CD4-positive, alpha-beta T cell treated with Interleukin-6 for 4 hours (primary cell): ENCODE results near the gene ZFYVE28.
"Not testable (repeated sequence)": the region's sequence is repeated elsewhere in the genome, so short reads cannot be mapped to it uniquely, and the experiment has no call there.

ENCODE experiments used
- DNase-seq: peaks from one replicate; pipeline ENCODE4 v3.0.0-alpha.2; 2020; ENCODE audit warnings: mixed read lengths

Gene ZFYVE28

DNA sequence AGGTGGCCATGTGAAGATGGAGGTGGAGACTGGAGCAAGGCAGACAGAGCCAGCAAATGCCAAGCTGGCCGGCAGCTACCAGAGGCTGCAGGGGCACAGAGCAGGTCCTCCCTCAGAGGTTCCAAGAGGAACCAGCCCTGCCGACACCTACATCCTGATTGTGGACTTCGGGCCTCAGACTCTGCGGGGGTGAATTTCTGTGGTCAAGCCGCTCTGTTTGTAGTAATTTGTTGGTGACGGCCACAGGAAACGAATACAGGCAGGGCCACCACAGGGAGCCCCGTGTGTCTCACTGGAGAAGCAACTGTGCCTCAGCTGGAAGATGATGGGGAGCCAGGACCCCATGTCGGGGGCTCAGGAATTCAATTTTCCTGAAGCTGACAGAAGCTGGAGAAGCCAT, 28.3 kb downstream of the ZFYVE28 start:
- DNase-seq = no peak

DNA sequence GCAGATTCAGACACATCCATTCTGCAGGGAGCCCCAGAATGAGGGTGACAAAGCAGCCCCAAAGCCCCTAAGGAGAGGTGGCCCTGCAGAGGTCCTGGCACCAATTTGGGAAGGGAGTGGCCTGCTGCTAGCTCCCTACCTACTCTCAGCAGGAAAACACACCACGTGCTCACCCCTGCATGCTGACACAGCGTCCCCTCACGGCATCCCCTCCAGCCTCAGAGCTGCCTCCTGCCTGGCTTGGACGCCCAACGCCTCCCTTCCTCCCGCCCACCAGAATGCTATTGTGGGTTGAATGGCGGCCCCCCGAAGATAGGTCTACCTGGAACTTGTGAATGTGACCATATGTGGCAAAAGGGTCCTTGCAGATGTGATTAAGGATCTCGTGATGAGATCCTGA, 28.8 kb downstream of the ZFYVE28 start:
- no peak for DNase-seq

DNA sequence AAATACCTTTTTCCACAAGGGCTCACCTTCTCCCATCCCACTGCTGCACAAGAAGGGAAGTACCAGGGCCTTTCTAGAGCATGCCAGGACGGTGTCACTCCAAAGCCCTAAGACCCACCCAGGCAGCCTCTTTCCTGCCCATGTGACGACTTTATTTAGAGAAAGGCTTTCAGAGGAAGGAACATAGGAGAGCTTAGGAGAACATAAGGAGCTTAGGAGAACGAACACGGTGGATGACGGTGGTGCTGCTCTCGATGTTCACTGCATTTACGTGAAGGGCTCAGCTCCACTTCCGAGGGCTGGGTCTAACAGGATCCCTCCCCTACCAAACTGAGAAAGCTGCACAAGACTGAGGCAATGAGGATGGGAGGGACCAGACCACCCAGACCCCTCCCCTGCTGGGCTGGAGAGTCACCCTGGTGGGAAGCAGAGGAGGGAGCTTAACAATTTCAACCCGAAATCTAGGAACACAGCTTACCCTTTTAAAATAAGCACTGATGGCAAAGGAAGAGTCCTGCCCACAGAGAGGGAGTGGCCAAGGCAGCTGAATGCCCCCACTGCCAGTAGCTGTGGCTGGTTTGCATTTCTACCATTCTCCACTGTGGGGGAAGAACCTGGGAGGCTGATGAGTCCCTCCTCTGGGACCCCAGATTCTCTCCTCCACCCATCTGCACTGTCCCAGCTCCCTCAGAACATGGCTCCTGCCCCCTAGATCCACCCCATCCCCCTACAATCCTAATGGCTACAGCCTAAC, 29.8 kb downstream of the ZFYVE28 start:
- no peak for DNase-seq

DNA sequence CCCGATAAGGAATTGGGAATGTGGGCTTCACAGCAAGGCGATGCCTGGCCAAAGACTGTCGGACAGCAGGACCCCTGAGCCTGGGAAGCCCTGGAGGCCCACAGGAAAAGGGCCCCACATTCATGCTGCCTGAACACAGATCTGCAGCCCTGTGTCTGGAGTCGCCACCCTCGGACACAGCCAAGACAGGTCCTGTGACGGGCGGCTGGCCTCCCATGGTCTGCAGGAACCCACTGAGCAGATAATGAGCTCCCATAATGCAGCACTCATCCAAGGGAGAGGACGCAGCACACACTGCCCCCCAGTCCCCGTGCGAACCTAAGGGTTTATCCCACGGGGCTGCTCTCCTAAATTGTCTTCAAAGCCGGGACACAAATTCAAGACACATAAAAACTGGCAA, 30.6 kb downstream of the ZFYVE28 start:
- no peak for DNase-seq

DNA sequence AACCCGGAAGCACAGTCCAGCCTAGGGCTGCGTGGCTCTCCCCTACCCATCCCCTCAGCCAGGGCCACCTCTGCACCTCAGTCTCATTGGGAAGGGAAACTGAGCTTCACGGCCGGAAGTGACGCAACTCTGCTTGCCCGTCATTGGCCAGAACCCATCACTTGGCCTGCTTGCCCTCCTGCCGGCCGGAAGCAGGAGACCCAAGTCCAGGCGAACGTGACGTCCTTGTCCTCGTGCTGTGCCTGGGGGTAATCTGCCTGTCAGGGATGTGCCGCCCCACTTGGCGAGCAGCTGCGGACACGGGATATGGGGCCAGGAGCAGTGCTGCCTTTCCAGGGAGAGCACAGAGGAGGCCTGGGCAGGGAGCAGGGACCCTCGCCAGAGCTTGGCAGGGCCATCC, 31.2 kb downstream of the ZFYVE28 start:
- DNase-seq = no peak

DNA sequence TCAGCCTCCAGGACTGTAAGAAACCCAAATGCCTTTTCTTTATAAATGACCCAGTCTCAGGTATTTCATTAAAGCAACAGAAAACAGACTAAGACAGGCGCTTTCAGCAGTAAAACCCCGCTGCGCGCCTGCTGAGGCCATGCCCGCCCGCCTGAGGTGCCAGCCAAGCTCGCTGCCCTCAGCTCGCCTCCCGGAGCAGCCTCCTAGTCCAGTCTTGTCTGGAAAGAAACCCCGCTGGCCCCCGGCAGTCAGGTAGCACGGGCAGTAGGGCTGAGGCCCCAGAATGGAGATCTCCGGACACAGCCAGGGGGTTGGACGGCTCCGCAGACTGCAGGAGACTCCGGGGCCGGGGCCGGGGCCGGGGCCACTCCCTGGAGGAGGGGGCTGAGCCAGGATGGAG, 31.7 kb downstream of the ZFYVE28 start:
- DNase-seq = no peak

DNA sequence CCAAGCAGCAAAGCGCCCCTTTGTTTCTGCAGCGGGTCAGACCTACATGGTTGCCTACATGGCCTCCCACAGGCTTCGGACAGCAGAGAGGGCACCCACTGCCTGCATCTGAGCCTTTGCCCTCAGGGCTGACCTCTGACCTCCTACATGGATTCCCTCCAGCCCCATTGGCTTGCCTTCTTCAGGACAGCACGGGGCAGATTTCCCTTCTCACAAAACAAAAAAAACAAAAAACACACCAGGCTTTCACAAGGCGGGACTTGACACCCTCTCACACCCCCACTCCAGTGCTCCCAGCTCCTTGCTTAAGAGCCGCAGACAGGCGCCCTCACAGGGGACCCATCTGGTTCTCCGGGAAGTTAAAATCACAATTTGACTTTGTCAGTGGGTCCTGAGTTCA, 32.9 kb downstream of the ZFYVE28 start:
- DNase-seq = no peak

DNA sequence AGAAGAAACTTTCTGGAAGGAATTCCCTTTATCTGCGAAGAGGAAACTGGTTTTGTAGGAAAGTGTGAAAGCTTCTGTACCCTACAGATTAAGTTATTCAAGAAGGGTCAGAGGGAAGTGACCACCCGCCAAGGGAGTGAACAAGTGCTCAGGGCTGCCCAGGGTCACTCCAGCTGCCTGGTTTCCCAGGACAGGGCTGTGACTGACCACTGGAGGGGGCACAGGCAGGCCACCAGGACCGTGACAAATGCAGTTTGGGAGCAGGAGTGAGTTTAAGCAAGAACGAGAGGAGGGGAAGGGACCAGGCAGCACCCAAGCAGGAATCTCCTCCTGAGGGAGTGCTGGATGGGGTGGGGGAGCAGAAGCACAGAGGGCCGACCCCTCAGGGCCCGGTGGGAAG, 34.2 kb downstream of the ZFYVE28 start:
- no peak for DNase-seq

DNA sequence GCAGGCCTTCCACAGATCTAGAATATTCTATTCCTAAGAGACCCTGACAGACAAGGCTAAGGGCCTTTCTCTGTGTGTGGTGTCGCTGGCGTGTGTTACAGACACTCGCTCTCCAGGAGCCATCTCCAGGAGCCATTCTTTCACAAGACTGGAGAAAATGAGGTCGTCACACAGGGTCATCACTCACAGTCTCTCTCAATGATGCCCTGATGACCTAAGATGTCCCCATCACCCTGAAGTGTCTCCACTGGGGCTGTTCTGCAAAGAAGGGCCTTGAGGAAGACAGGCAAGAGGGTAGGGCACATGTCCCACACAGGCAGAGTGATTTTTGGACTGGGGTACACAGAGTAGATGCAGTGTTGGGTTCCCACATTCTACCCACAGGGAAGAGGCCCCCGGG, 34.7 kb downstream of the ZFYVE28 start:
- no peak for DNase-seq

DNA sequence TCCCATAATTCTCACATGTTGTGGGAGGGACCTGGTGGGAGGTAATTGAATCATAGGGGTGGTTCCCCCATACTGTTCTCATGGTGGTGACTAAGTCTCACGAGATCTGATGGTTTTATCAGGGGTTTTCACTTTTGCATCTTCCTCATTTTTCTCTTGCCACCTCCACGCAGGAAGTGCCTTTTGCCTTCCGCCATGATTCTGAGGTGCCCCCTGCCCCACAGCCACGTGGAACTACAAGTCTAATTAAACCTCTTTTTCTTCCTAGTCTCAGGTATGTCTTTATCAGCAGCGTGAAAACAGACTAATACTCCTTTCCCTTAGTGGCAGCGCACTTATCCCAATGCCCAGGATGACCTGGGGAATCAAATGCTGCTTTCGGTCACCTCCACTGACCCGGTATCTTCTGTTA, 35.2 kb downstream of the ZFYVE28 start:
- not testable (repeated sequence) for DNase-seq

DNA sequence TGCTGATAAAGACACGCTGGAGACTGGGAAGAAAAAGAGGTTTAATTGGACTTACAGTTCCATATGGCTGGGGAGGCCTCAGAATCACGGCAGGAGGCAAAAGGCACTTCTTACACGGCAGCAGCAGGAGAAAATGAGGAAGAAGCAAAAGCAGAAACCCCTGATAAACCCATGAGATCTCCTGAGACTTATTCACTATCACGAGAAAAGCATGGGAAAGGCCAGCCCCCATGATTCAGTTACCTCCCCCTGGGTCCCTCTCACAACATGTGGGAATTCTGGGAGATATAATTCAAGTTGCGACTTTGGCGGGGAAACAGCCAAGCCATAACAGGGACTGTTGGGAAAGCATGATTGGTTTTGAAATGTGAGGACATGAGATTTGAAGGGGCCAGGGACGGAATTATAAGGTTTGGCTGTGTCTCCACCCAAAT, 35.7 kb downstream of the ZFYVE28 start:
- not testable (repeated sequence) for DNase-seq

DNA sequence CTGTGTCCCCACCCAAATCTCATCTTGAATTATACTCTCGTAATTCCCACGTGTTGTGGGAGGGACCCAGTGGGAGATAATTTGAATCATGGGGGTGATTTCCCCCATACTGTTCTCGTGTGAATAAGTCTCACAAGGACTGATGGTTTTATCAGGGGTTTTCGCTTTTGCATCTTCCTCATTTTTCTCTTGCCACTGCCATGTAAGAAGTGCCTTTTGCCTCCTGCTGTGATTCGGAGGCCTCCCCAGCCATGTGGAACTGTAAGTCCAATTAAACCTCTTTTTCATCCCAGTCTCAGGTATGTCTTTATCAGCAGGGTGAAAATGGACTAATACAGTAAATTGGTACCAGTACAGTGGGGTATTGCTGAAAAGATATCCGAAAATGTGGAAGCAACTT, 37.9 kb downstream of the ZFYVE28 start:
- DNase-seq = not testable (repeated sequence)

DNA sequence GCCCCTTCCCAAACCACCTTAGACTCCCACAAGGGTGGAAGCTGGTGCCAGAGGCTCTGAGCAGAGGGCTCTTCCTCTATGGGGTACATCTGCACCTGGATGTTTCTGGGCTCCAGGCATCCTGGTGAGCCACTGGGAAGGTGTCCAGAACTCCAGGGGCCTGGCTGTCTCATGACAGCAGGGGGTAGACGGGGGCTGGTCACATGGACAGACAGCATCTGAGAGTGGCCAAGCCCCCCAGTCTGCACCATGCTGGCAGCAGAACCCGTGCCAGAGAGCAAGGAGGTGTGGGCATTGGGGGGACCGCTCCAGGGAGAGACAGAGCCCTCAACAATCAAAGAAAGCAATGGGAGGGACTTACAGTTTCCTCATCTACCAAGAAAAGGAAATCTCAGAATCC, 39.5 kb downstream of the ZFYVE28 start:
- DNase-seq = no peak

DNA sequence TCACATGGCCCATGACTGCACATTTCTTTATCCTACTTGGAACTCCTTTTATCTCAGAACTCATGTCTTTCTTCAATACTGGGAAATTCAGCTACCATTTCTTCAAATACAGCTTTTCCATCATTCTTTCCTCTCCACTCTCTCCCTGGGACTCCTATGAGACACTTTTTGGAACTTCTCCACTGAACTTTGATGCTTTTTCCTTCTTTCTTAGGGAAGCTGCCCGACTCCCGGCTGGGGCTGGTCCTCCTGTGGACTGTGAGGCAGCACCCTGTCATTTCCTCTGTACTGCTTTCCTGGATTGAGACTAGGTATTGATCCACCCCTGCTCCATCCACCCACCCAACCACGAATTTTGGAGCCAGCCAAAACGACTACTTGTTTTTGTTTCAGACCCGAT, 40.0 kb downstream of the ZFYVE28 start:
- DNase-seq = no peak

DNA sequence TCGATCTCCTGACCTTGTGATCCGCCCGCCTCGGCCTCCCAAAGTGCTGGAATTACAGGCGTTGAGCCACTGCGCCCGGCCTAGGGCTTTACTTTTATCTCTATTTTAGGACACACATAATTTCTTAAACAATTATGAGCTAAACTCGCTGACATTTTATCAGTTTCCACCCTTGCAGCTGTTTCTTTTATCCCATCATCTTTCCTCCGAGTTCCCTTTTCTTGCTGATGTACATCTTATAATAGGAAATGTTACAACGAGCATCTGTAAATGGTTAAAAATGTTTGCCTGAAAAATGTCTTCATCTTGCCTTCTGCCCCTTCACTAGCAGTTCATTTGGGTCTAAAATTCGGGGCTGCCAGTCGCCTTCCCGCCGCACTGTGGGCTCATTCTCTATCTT, 41.2 kb downstream of the ZFYVE28 start:
- DNase-seq = no peak

DNA sequence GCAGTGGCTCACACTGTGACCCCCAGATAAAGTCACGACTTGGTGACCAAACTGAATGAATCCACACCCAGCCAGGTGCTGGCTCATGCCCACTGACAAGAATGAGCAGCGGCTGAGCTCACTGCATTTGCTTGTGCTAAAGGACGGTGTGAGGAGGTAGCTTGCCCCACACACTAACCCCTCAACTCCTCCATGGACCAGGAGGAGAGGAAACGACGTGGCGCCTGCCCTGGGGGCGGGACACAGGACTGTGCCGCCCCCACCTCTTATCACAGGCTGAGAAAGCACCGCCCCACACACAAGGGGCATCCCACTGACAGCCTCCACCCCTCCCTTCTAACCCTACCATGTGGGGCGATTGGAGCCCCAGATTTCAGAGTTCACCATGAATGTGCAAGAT, 43.0 kb downstream of the ZFYVE28 start:
- DNase-seq = no peak

DNA sequence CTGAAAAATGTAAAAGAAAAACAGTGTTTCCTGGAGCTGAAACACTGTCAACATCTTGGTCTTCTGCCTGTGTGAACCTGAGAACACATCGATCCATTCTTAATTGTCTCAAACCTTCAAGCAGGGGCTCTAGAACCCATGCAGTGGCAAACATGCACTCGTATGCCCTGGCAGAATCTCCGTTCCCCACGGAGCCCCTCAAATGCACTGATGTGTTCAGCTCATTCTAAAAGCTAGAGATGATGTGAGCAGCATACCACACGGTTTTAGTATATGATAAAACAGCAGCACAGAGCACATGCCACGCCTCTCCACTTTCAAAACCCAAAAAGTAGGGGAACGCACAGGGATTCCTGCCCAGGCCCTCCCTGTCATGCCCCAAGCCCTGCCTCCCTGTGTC, 44.9 kb downstream of the ZFYVE28 start:
- no peak for DNase-seq

DNA sequence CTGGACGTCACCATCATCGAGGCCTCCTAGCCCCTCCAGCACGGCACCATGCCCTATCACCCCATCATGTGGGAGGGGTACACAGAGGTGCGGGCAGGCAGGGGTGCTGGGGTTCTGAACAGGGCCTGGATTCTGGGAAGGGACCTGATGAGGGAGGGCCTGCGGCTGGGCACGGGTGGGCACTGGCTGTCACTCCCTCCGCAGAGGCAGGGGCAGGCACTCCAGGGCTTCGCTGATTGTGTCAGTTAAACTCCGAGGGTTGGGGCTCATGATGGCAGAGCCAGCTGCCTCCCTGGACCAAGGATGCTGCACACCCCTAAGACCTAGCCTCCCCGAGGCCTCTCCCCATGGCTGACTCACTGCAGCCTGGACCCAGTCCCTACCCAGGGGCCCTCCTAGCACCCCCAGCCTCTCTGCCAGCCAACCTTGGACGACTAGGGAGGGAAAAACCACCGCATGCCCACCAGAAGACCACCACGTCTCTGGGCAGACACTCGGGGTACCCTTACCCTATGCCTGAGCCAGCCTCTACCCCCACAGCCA, 45.9 kb downstream of the ZFYVE28 start:
- no peak for DNase-seq

DNA sequence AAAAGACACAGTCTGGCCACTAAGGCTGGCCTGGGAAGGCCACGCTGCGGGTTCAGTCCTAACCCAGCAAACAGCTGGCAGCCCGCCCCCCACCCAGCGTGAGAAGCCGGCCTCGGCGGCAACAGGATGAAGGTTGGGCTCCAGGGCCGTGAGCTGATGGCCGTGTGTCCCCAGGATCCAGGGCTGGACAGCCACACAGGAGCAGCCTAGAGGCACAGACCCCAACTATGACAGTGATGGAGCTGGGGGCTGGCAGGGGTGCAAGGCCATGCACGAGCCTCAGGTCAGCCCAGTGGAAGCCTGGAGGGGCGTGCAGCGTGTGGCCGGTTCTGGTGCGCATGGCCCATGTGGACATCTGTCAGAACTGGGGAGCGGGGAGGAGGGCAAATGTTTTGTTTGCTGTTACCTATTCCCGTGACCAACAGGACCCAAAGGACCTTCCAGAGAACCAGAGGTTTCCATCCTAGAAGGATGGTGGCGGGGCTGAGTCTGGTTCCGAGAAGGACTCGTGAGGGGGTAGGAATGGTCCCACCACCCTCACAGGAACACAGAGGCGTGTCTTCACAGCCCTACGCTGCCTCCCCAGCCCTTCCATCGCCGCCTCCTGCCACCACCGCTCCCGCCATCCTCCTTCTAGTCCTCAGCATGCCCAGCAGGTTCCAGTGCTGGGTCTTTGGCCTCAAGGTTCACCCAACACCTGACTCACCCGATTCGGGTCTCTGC, 46.5 kb downstream of the ZFYVE28 start:
- DNase-seq = no peak

DNA sequence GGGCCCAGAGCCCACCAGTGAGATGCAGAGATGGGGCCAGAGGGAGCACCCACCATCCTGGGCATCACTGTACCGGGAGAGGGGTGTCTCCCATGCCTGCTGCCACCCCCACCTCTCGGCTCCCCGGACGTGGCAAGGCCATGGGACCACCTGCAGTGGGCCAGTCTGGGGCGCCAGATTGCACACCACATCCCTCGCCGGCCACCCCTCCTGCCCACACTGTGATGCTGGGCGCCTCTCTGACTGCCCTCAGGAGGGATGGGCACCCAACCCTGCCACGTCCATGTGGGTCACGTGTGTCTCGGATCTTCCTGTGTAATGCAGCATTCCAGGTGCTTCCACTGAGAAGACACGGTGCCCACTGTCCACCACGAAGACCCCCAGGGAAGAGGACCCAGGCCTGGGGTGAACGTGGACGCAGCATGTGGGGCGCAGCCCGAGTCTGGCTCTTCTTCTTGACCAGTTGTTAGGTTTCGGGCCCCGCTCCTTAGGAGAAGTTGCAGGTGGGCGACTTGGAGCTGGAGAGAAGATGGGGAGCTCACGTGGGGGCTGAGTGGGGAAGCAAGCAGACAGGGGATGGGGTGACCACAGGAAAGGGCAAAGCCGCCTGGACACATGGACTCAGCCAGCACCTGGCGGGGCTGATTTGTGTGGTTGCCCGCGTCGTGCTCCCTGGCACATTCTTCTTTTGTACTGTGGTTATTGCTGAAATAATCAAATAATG, 47.7 kb downstream of the ZFYVE28 start:
- DNase-seq = no peak

DNA sequence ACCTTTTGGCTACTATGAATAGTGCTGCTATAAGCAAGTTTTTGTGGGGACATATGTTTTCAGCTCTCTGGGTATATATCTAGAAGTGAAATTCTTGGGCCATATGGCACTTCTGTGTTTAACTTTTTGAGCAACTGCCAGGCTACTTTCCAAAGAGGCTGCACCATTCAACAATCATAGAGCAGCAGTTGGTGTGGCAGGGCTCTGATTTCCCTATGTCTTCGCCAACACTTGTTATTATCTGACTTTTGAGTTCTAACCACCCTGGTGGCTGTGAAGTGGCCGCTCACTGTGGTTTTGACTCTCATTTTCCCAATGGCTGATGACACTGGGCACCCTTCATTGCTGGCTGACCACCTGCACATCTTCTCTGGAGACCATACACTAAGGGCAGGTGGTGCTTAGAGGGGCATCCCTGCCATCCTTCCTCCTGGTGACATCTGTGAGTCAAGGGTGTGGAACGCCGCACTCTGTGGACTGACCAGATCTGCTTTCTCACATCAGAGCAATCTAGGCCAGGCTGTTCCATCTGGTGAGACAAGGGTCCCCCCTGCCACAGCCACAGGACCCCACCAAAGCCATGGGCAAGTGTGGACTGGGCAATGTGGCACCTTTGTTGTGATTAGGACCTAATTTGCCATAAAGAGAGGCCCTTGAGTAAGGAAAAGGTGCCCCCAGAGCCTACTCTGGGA, 49.6 kb downstream of the ZFYVE28 start:
- DNase-seq = no peak

DNA sequence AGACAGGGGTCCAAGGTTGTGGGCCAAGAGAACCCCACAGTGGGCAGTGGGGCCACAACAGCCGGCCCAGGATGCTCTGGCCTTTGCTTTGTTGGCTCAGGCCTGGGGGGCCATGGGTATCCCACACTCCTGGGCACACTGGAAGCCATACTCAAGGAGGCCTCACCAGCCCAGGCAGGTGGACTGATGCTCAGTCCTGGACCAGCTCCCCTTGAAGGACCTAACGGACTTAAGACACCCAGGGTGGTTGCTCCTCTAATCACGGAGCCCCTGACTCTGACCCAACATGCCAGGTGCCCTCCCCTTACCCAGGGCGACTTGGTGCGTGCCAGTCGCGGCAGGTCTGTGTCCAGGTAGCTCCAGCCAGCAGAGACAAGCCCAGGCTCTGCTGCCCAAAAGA, 50.8 kb downstream of the ZFYVE28 start:
- DNase-seq = no peak
